HL-60 (cell line): ENCODE results near the gene LRRC3B.

Experiments
- GABPA ChIP-seq: IDR thresholded peaks from 2 replicates; pipeline ENCODE4 v1.6.1; 2012; ENCODE audit warnings: low read depth
- POLR2AphosphoS5 ChIP-seq: IDR thresholded peaks from 2 replicates; pipeline ENCODE4 v1.6.1; 2012; ENCODE audit warnings: low read depth
- SPI1 ChIP-seq: IDR thresholded peaks from 2 replicates; pipeline ENCODE4 v1.6.1; 2012; ENCODE audit warnings: low read depth, mild to moderate bottlenecking, borderline replicate concordance
- TF ChIP-seq, protein P1 (sequence below): IDR thresholded peaks from one replicate; pipeline ENCODE4 v1.5.1; 2011; ENCODE audit warnings: low read length, control low read depth, inconsistent platforms; ENCODE audit not compliant: insufficient read depth
- TF ChIP-seq, protein P2 (sequence below): IDR thresholded peaks from 2 replicates; pipeline ENCODE4 v1.6.1; 2012; ENCODE audit warnings: low read depth; ENCODE audit not compliant: insufficient replicate concordance

DNA sequence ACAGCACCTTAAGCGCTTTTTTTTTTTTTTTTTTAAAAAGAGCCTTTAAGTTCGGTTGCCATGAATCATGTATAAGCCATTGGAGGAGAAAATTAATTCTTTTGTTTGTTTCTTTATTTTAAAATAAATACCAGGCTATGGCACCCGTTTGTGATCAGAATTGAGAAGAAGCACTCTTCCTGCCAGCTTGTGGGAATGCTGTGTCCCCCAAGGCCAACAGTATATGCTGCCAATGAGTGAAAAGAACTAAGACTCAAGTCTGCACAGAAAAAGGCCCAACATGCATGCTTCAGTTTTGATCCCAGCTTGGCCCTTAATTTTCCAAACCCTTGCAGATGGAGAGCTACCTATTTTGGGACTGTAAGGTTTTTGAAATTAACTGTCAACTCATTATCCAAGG, 90.5 kb downstream of the LRRC3B start:
- TF ChIP-seq, protein P1, sequence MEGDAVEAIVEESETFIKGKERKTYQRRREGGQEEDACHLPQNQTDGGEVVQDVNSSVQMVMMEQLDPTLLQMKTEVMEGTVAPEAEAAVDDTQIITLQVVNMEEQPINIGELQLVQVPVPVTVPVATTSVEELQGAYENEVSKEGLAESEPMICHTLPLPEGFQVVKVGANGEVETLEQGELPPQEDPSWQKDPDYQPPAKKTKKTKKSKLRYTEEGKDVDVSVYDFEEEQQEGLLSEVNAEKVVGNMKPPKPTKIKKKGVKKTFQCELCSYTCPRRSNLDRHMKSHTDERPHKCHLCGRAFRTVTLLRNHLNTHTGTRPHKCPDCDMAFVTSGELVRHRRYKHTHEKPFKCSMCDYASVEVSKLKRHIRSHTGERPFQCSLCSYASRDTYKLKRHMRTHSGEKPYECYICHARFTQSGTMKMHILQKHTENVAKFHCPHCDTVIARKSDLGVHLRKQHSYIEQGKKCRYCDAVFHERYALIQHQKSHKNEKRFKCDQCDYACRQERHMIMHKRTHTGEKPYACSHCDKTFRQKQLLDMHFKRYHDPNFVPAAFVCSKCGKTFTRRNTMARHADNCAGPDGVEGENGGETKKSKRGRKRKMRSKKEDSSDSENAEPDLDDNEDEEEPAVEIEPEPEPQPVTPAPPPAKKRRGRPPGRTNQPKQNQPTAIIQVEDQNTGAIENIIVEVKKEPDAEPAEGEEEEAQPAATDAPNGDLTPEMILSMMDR, result no peak
- no peak for TF ChIP-seq SPI1
- TF ChIP-seq, protein P2, sequence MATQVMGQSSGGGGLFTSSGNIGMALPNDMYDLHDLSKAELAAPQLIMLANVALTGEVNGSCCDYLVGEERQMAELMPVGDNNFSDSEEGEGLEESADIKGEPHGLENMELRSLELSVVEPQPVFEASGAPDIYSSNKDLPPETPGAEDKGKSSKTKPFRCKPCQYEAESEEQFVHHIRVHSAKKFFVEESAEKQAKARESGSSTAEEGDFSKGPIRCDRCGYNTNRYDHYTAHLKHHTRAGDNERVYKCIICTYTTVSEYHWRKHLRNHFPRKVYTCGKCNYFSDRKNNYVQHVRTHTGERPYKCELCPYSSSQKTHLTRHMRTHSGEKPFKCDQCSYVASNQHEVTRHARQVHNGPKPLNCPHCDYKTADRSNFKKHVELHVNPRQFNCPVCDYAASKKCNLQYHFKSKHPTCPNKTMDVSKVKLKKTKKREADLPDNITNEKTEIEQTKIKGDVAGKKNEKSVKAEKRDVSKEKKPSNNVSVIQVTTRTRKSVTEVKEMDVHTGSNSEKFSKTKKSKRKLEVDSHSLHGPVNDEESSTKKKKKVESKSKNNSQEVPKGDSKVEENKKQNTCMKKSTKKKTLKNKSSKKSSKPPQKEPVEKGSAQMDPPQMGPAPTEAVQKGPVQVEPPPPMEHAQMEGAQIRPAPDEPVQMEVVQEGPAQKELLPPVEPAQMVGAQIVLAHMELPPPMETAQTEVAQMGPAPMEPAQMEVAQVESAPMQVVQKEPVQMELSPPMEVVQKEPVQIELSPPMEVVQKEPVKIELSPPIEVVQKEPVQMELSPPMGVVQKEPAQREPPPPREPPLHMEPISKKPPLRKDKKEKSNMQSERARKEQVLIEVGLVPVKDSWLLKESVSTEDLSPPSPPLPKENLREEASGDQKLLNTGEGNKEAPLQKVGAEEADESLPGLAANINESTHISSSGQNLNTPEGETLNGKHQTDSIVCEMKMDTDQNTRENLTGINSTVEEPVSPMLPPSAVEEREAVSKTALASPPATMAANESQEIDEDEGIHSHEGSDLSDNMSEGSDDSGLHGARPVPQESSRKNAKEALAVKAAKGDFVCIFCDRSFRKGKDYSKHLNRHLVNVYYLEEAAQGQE, result no peak
- no peak for TF ChIP-seq POLR2AphosphoS5
- no peak for TF ChIP-seq GABPA
